IPS DF 19.7 (cell line): ENCODE measurements around the gene PTPRA.

Experiments
- DNase-seq: peaks from one replicate; pipeline ENCODE4 v3.0.0-alpha.2; 2013; ENCODE audit warnings: low read depth, low spot score

The PTPRA gene

GRCh38 chr20:2851086-2851485, 22.2 kb upstream of the PTPRA start:
- DNase-seq = no peak

GRCh38 chr20:2858591-2858990, 14.7 kb upstream of the PTPRA start:
- no peak for DNase-seq

GRCh38 chr20:2859330-2860121, 13.8 kb upstream of the PTPRA start:
- no peak for DNase-seq

GRCh38 chr20:2864626-2865025, 8.7 kb upstream of the PTPRA start:
- no peak for DNase-seq

GRCh38 chr20:2865101-2865500, 8.2 kb upstream of the PTPRA start:
- no peak for DNase-seq

GRCh38 chr20:2865630-2866029, 7.7 kb upstream of the PTPRA start:
- DNase-seq = no peak

- DNase-seq = no peak
Measured at GRCh38 chr20:2866236-2866635, 7.0 kb upstream of the PTPRA start.

- no peak for DNase-seq
Measured at GRCh38 chr20:2867081-2867864, 6.0 kb upstream of the PTPRA start.

- DNase-seq = no peak
Measured at GRCh38 chr20:2869381-2869780, 3.9 kb upstream of the PTPRA start.

GRCh38 chr20:2871111-2871465, 2.2 kb upstream of the PTPRA start:
- DNase-seq = no peak

GRCh38 chr20:2871661-2872458, 1.4 kb upstream of the PTPRA start:
- no peak for DNase-seq

- no peak for DNase-seq
Measured at GRCh38 chr20:2872459-2873009, 747 bp upstream of the PTPRA start.

- DNase-seq = no peak
Measured at GRCh38 chr20:2873747-2874041, 413 bp downstream of the PTPRA start.

- DNase-seq = no peak
Measured at GRCh38 chr20:2874456-2874855, 1.2 kb downstream of the PTPRA start.

GRCh38 chr20:2875690-2876203, 2.5 kb downstream of the PTPRA start:
- DNase-seq = no peak

GRCh38 chr20:2878515-2878914, 5.2 kb downstream of the PTPRA start:
- DNase-seq = no peak

- DNase-seq = no peak
Measured at GRCh38 chr20:2879146-2879545, 5.9 kb downstream of the PTPRA start.

GRCh38 chr20:2880650-2881049, 7.4 kb downstream of the PTPRA start:
- DNase-seq = no peak

- DNase-seq = no peak
Measured at GRCh38 chr20:2883726-2884637, 10.7 kb downstream of the PTPRA start.

- DNase-seq = no peak
Measured at GRCh38 chr20:2887715-2888114, 14.4 kb downstream of the PTPRA start.
